Measurements from ENCODE around the gene ATP2C2. TPM values are rescaled to one million over a fixed set of nuclear protein-coding genes. Genes with fewer than 3 reads are reported as not detected.

Gene ATP2C2
- total RNA-seq, 4 donors from 2014 or later, result 1.1 to 25.8 (median 5.6) TPM

- H3K4me1 ChIP-seq, result no peaks in the 10 kb centered on the region
- H3K9me3 ChIP-seq, result no peaks in the 10 kb centered on the region
- H3K27ac ChIP-seq, result no peak overlapping the region
- no peaks in the 10 kb centered on the region for H3K36me3 ChIP-seq
- no peak overlapping the region for H3K4me3 ChIP-seq
- intact Hi-C loops (cut with DNase I), result no loop called here
- TF ChIP-seq CTCF (IDR thresholded peaks at IDR 0.05) (no peak), POLR2A (IDR thresholded peaks at IDR 0.05) (no peak)
- H3K27me3 ChIP-seq, result peaks cover 0 to 9% (median 0%) of the 10 kb centered on the region in 4 donors
- 43 to 64% methylated on average over 1 to 6 of the region's 7 CpGs for WGBS, 2 donors
- DNase-seq, result no peak
These were observed 44.7 kb upstream of the ATP2C2 start for GRCh38 chr16:84323606-84324005.

- TF ChIP-seq POLR2A (IDR thresholded peaks at IDR 0.05) (no peak), CTCF (IDR thresholded peaks at IDR 0.05) (no peak)
- H3K27me3 ChIP-seq, result peaks cover 0 to 9% (median 0%) of the 10 kb centered on the region in 4 donors
- intact Hi-C loops (cut with DNase I), result no loop called here
- H3K4me3 ChIP-seq, result no peak overlapping the region
- no peak overlapping the region for H3K27ac ChIP-seq
- H3K9me3 ChIP-seq, result no peaks in the 10 kb centered on the region
- no peaks in the 10 kb centered on the region for H3K36me3 ChIP-seq
- no peak for DNase-seq
- 64% methylated on average over 2 of the region's 2 CpGs for WGBS, 2 donors
- no peaks in the 10 kb centered on the region for H3K4me1 ChIP-seq
These were observed 43.7 kb upstream of the ATP2C2 start for GRCh38 chr16:84324434-84325262.

GRCh38 chr16:84326545-84326944, 41.8 kb upstream of the ATP2C2 start:
- 93 to 94% methylated on average over 1 to 2 of the region's 2 CpGs for WGBS, 2 donors
- intact Hi-C loops (cut with DNase I), result no loop called here
- no peak for DNase-seq
- Histone ChIP-seq H3K36me3 (no peaks in the 10 kb centered on the region), H3K4me1 (no peaks in the 10 kb centered on the region), H3K27ac (no peak overlapping the region), H3K27me3 (peaks cover 0 to 9% (median 0%) of the 10 kb centered on the region in 4 donors), H3K4me3 (no peak overlapping the region), H3K9me3 (no peaks in the 10 kb centered on the region)
- TF ChIP-seq POLR2A (IDR thresholded peaks at IDR 0.05) (no peak), CTCF (IDR thresholded peaks at IDR 0.05) (no peak)

- no peak for DNase-seq
- Histone ChIP-seq H3K4me3 (no peak overlapping the region), H3K4me1 (no peaks in the 10 kb centered on the region), H3K36me3 (no peaks in the 10 kb centered on the region), H3K9me3 (no peaks in the 10 kb centered on the region), H3K27me3 (peaks cover 0 to 9% (median 0%) of the 10 kb centered on the region in 4 donors), H3K27ac (no peak overlapping the region)
- intact Hi-C loops (cut with DNase I), result no loop called here
- TF ChIP-seq CTCF (IDR thresholded peaks at IDR 0.05), result no peak
- TF ChIP-seq POLR2A (IDR thresholded peaks at IDR 0.05), result no peak
- WGBS, 2 donors, result 56 to 64% methylated on average over 9 to 12 of the region's 13 CpGs
These were observed 40.3 kb upstream of the ATP2C2 start for GRCh38 chr16:84327926-84328505.

- WGBS, 2 donors, result 90 to 95% methylated on average over 8 of the region's 8 CpGs
- Histone ChIP-seq H3K27me3 (peaks cover 0 to 9% (median 0%) of the 10 kb centered on the region in 4 donors), H3K27ac (no peak overlapping the region), H3K9me3 (no peaks in the 10 kb centered on the region), H3K36me3 (no peaks in the 10 kb centered on the region), H3K4me3 (no peak overlapping the region), H3K4me1 (no peaks in the 10 kb centered on the region)
- TF ChIP-seq CTCF (IDR thresholded peaks at IDR 0.05), result no peak
- no peak for TF ChIP-seq POLR2A (IDR thresholded peaks at IDR 0.05)
- intact Hi-C loops (cut with DNase I), result no loop called here
- DNase-seq, result no peak
These were observed 39.3 kb upstream of the ATP2C2 start for GRCh38 chr16:84329016-84329415.

Data from esophagus squamous epithelium (tissue), 5 donors.